ENCODE results near the gene SFXN2.

GRCh38 chr10:102682981-102683380, 31.5 kb upstream of the SFXN2 start:
- no peak for TF ChIP-seq CTCF (conservative IDR thresholded peaks at IDR 0.05)
- no peak for TF ChIP-seq ZFX (IDR thresholded peaks at IDR 0.05)

Measured in C4-2B (cell line).